ENCODE results near the gene ATP5F1B.

GRCh38 chr12:56616925-56617324 is 28.9 kb downstream of the ATP5F1B start:
- no peak for TF ChIP-seq EZH2 (IDR thresholded peaks at IDR 0.05; ENCODE audit: borderline replicate concordance, insufficient read depth, low read length, poor library complexity, severe bottlenecking)
- TF ChIP-seq TAF1 (IDR thresholded peaks at IDR 0.05; ENCODE audit: low read depth) = no peak
- no peak for TF ChIP-seq POLR2AphosphoS5 (IDR thresholded peaks at IDR 0.05)
- TF ChIP-seq, protein P1, sequence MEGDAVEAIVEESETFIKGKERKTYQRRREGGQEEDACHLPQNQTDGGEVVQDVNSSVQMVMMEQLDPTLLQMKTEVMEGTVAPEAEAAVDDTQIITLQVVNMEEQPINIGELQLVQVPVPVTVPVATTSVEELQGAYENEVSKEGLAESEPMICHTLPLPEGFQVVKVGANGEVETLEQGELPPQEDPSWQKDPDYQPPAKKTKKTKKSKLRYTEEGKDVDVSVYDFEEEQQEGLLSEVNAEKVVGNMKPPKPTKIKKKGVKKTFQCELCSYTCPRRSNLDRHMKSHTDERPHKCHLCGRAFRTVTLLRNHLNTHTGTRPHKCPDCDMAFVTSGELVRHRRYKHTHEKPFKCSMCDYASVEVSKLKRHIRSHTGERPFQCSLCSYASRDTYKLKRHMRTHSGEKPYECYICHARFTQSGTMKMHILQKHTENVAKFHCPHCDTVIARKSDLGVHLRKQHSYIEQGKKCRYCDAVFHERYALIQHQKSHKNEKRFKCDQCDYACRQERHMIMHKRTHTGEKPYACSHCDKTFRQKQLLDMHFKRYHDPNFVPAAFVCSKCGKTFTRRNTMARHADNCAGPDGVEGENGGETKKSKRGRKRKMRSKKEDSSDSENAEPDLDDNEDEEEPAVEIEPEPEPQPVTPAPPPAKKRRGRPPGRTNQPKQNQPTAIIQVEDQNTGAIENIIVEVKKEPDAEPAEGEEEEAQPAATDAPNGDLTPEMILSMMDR (IDR thresholded peaks at IDR 0.05; ENCODE audit: poor library complexity, severe bottlenecking) = no peak
- no peak for TF ChIP-seq RAD21 (conservative IDR thresholded peaks at IDR 0.05)
- TF ChIP-seq MXI1 (conservative IDR thresholded peaks at IDR 0.05; ENCODE audit: poor library complexity, severe bottlenecking) = no peak
- no peak for TF ChIP-seq EP300 (conservative IDR thresholded peaks at IDR 0.05; ENCODE audit: poor library complexity, severe bottlenecking)
- no peak for TF ChIP-seq SMC3 (conservative IDR thresholded peaks at IDR 0.05; ENCODE audit: poor library complexity)
